GM21381 (cell line): ENCODE data around the gene SENP1.

Source experiments
- ATAC-seq: cut with Tn5 transposase; IDR thresholded peaks from one replicate; pipeline ENCODE4 v1.9.1; 2021; ENCODE audit warnings: mild to moderate bottlenecking, moderate library complexity; ENCODE audit not compliant: unreplicated experiment

Gene SENP1

GRCh38 chr12:48002414-48002730 lies 103.5 kb downstream of the SENP1 start:
- no peak for ATAC-seq

GRCh38 chr12:48001505-48002413 lies 104.1 kb downstream of the SENP1 start:
- no peak for ATAC-seq

- no peak for ATAC-seq
These were observed 104.9 kb downstream of the SENP1 start for GRCh38 chr12:48000878-48001504.

- ATAC-seq, result no peak
These were observed 106.1 kb downstream of the SENP1 start for GRCh38 chr12:47999816-48000215.

GRCh38 chr12:47997321-47997720 lies 108.6 kb downstream of the SENP1 start:
- no peak for ATAC-seq

GRCh38 chr12:47995981-47996401 lies 109.9 kb downstream of the SENP1 start:
- no peak for ATAC-seq

GRCh38 chr12:47993491-47993890 lies 112.4 kb downstream of the SENP1 start:
- ATAC-seq, result no peak
